Liver (tissue), 3 donors: Measurements from ENCODE around the gene GABRD.

Experiments
- GABPA ChIP-seq, 2 donors: IDR thresholded peaks in 1 of 2; conservative IDR thresholded peaks in 1 of 2; 2 replicates each; pipeline ENCODE4 v1.6.1; 2016; ENCODE audit warnings: antibody characterized with exemption in 2 of 2, mild to moderate bottlenecking in 1 of 2, moderate library complexity in 1 of 2
- MAX ChIP-seq: IDR thresholded peaks from 2 replicates; pipeline ENCODE4 v1.6.1; 2016; ENCODE audit warnings: antibody characterized with exemption
- RAD21 ChIP-seq, 2 donors: IDR thresholded peaks; 2 replicates each; pipeline ENCODE4 v1.6.1; 2016; ENCODE audit warnings: antibody characterized with exemption in 2 of 2, mild to moderate bottlenecking in 2 of 2
- RXRA ChIP-seq, 2 donors: IDR thresholded peaks; 2 replicates each; pipeline ENCODE4 v1.6.1; 2017 to 2018; ENCODE audit warnings: antibody characterized with exemption in 2 of 2, mild to moderate bottlenecking in 1 of 2
- YY1 ChIP-seq: IDR thresholded peaks from 2 replicates; pipeline ENCODE4 v1.6.1; 2016; ENCODE audit warnings: antibody characterized with exemption, mild to moderate bottlenecking
- TF ChIP-seq, protein P1 (sequence below): fragments of 150-350 bp; IDR thresholded peaks from 2 replicates; pipeline ENCODE4 v1.5.1; 2017; ENCODE audit warnings: improper control_type of control experiment, low read depth, low read length; ENCODE audit not compliant: missing input control
- donor health status: healthy.
- donor health status: healthy.

DNA sequence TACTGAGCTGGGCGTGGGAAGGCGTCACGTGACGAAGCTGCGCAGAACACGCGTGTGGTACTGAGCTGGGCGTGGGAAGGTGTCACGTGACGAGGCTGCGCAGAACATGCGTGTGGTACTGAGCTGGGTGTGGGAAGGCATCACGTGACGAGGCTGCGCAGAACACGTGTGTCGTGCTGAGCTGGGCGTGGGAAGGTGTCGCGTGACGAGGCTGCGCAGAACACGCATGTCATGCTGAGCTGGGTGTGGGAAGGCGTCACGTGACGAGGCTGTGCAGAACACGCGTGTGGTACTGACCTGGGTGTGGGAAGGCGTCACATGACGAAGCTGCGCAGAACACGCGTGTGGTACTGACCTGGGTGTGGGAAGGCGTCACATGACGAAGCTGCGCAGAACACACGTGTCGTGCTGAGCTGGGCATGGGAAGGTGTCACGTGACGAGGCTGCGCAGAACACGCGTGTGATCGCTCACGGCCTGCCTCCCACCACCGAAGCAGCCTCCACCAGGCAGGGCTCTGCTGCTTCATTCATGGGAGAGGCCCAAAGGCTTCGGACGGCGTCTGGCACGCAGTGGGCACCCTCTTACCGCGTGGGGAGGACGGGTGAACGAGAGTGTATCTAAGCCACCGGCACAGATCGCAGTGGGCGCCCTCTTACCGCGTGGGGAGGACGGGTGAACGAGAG is 39.5 kb upstream of the GABRD start:
- TF ChIP-seq YY1 (no peak), MAX (no peak), RXRA (IDR thresholded peaks at IDR 0.05) (no peak), GABPA (IDR thresholded peaks at IDR 0.05 in 1 of 2, conservative IDR thresholded peaks at IDR 0.05 in 1 of 2) (no peak), RAD21 (IDR thresholded peaks at IDR 0.05) (no peak)
- TF ChIP-seq, protein P1, sequence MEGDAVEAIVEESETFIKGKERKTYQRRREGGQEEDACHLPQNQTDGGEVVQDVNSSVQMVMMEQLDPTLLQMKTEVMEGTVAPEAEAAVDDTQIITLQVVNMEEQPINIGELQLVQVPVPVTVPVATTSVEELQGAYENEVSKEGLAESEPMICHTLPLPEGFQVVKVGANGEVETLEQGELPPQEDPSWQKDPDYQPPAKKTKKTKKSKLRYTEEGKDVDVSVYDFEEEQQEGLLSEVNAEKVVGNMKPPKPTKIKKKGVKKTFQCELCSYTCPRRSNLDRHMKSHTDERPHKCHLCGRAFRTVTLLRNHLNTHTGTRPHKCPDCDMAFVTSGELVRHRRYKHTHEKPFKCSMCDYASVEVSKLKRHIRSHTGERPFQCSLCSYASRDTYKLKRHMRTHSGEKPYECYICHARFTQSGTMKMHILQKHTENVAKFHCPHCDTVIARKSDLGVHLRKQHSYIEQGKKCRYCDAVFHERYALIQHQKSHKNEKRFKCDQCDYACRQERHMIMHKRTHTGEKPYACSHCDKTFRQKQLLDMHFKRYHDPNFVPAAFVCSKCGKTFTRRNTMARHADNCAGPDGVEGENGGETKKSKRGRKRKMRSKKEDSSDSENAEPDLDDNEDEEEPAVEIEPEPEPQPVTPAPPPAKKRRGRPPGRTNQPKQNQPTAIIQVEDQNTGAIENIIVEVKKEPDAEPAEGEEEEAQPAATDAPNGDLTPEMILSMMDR, result no peak
